Activated CD4-positive, CD25-positive, alpha-beta regulatory T cell treated with anti-CD3 and anti-CD28 coated beads, Interleukin-2, amount 50 U/mL, for 72 hours (primary cell): ENCODE data around the gene PRRG4.
"Not testable (repeated sequence)": the region's sequence is repeated elsewhere in the genome, so short reads cannot be mapped to it uniquely, and the experiment has no call there.

Source experiments
- DNase-seq: peaks from one replicate; pipeline ENCODE4 v3.0.0; 2021

Gene PRRG4

GRCh38 chr11:32831221-32831620 is 1.5 kb downstream of the PRRG4 start:
- DNase-seq: no peak

GRCh38 chr11:32833921-32834320 is 4.2 kb downstream of the PRRG4 start:
- DNase-seq: no peak

GRCh38 chr11:32836946-32837345 is 7.2 kb downstream of the PRRG4 start:
- no peak for DNase-seq

DNA sequence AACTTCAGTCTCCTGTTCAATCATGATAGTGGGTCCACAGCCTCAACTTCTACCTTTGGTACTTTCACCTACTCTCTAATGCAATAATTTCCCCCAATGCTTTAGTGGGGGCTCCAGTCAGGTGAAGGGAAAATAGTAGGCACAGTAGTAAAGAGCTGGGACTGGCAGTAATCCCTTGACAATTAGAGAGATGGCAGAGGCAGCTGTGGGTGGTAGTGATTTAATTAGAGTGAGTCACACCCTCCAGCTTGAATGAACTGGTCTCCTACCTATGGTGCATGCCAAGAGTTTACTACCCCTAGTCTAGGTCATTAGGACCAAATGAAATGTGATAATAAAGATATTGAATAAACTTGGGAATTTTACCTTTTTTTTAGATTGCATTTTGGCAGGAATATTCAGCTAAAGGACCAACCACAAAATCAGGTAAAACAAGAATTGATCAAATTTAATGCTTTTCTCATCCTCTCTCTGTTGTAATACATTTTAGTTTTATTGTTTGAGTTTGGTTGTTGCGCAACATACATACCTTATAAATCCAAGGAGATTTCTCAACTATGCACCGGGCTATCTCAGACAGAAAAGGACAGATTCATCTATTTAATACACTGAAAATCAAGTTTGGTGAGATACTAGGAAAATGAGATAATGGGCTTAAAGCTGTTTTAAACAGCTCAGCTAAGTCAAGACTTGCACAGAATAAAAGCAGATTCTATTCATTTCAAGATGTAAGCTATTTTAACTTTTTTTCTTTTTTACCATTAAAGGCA is 9.0 kb downstream of the PRRG4 start:
- DNase-seq: no peak

DNA sequence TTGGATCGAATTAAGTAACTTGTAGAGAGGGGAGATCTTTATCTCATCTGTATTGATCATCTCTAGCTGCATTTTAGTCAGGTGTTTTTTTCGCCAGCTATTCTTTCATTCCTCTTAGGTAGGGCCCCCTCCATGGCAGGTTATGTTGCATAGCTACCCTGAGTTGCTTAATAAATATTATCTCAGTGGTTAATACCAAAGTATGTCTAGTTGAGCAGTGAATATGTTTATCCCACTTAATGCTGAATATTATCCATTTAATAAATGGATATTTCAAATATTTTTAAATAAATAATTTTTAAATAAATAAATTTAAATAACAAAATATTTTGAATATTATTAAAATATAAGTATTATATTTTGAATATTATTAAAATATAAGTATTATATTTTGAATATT is 9.6 kb downstream of the PRRG4 start:
- DNase-seq: no peak

DNA sequence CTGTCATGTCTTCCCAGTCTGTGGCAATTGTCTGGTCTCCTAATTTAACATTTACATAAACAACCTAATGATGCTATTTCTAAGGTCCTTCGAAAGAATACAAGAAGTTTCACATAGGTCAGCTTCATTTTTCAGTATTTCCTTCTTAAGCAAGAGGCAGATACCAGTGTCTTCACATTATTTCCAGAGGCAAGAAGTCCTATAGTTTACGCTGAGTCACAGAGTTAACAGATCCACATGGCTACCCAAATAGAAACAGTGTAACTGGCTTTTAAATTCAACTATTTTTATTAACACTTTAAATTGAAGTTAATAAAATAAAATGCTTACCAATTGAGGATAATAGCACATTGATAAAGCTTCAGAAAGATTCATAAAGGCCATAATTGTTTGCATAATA is 10.9 kb downstream of the PRRG4 start:
- DNase-seq: no peak

- DNase-seq: no peak
Observed at GRCh38 chr11:32843544-32843943, 13.8 kb downstream of the PRRG4 start.

GRCh38 chr11:32847511-32847910 is 17.8 kb downstream of the PRRG4 start:
- no peak for DNase-seq

DNA sequence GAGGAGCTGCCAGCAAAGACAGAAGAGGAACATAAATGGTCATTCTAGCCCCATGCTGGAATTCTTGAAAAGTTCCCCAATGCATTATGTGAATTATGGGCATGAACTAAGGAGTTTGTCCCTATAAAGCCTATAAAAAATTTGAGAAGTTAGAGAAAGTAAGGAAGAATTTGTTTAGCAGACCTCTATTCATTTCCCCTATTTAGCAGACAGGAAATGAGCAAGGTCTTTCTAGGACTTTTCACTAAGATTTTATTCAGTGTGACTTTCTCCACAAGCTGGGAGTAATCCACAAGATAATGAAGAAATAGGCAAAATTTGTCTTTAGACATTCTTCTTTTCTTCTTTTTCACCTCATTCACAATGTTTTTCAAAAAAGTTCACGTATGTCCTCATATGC is 20.0 kb downstream of the PRRG4 start:
- no peak for DNase-seq

- no peak for DNase-seq
Observed at GRCh38 chr11:32851251-32851650, 21.5 kb downstream of the PRRG4 start.

DNA sequence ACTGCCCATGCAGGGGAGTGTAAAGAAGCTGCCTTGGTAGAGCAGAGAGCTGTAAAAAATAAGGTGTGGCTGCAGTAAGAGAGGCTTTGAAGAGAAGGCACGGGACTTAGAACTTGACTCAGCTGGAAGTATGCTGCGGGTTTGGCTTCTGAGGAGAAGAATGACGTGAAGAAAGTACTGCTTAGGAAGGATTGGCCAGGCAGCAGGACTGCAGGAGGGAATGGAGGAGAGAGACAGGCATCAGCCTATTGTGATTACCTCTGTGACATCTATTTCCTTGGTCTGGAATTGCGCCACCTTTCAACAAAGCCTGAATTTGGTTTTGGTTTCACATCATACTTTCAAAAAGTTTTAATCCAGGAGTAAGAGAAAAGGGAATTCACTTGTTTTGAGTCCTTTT is 22.5 kb downstream of the PRRG4 start:
- no peak for DNase-seq

DNA sequence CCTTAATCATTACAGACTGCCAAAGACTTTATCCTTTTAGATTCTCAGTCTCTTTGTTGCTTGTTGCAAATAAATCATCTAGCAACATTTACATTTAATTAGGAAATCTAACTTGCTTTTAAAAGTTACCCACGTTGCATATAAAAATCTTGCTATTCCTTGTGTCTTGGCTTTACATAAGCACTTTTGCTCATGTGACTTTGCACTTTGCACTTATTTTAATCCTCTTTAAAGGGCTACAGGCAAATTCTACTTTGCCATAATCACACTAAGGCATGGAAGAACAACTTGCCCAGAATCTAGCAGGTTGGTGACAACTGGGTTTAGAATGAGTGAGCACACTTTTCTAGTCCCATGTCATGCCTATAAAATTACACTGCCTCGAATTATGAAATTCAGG is 25.9 kb downstream of the PRRG4 start:
- no peak for DNase-seq

- DNase-seq: no peak
Observed at GRCh38 chr11:32858731-32859130, 29.0 kb downstream of the PRRG4 start.

DNA sequence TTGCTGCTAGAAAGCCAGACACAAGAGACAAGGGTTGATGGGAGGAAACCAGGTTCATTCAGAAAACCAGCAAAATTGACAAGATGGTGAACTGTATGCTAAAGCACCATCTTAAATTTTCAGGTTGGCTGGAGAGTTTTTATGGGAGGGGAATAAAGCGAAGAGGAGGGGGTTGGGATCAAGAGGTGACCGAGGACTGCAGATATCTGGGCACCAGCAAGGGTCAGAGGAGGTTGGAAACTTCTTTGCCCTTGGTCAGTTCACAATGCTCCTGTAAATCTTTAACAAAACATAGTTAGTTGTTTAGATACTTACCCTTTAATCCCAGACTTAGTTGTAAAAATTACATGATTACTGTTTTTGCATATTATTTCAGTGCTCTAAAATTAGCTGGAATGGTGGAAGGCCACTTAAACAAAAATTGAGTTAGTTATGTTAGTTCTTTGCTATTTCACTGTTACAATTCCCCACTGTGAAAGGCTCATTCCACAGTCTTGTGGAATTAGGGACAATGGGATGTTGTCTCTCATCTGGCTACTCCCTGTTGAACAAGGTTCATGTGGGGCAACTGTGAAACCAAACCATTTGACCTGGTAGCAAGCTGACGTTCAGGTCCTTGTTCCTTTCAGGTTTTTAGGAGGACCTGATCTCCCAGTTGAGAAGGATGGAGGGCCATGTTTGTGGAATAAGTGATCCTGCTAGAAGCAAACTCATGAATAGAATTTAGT is 32.3 kb downstream of the PRRG4 start:
- no peak for DNase-seq

GRCh38 chr11:32864555-32864954 is 34.8 kb downstream of the PRRG4 start:
- DNase-seq: no peak

DNA sequence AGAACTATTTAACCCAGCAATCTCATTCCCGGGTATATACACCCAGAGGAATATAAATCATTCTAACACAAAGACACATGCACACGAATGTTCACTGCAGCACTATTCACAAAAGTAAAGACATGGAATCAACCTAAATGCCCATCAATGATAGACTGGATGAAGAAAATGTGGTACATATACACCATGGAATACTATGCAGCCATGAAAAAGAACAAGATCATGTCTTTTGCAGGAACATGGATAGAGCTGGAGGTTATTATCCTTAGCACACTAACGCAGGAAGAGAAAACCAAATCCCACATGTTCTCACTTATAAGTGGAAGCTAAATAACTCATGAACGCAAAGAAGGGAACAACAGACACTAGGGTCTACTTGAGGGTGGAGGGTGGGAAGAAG is 39.0 kb downstream of the PRRG4 start:
- DNase-seq: not testable (repeated sequence)

GRCh38 chr11:32870676-32871075 is 40.9 kb downstream of the PRRG4 start:
- DNase-seq: no peak

- no peak for DNase-seq
Observed at GRCh38 chr11:32874132-32874531, 44.4 kb downstream of the PRRG4 start.

DNA sequence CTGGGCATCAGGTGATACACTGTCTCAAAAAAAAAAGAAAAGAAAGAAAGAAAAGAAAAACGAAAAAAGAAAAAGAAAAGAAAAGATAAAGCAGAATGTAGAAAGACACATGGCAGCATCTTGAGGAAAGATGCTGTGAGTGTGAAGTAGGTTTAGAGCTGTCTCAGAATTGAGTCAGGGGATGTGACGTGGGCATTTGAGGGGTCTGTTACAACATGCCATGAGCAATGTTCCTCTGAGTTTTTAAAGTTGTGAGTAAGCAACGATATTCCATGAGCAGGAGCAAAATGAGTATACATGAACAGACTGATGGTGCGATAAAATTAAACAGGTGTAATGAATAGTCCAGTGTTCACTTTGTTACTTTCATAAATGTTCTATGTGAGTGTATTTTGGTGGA is 51.6 kb downstream of the PRRG4 start:
- DNase-seq: no peak

DNA sequence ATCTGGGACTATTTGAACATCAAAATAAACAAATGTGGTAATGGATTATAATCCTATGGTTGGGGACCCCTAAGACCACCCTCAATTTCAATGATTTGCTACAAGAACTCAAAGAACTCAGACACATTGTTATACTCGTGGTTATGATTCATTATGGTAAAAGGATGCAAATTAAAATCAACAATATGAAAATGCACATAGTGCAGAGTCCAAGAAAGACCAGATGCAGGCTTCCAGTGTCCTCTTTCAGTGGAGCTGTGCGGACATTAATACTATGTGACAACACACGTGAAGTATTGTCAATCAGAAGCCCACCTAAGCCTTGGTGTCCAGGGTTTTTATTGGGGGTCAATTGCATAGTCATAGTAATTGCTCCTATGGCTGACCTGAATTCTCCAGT is 53.7 kb downstream of the PRRG4 start:
- DNase-seq: no peak

GRCh38 chr11:32884023-32884422 is 54.3 kb downstream of the PRRG4 start:
- DNase-seq: no peak

DNA sequence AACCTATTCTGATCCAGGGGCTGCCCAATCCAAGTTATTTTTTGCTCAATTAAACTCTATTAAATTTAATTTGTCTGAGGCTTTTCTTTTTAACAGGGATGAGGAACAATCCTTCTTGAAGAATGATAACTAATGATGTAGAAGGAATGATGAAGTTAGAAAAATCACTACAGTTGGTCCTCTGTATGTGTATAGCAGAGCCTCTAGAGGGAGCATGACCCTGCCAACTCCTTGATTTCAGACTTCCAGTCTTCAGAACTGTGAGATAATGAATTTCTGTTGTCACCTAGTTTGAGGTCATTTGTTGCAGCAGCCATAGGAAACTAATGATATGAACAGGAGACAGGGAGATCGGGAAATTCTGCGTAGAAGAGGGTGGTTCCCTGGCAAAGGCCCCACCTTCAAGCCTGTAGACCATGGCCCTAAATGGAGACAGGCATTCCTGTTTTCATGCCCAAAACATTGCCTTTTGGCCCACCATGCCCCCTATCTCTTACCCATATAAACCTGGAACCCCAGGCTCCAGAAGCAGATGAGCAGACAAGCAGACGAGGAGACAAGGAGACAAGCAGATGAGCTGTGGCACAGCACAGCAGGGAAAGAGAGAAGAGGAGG is 55.1 kb downstream of the PRRG4 start:
- no peak for DNase-seq

DNA sequence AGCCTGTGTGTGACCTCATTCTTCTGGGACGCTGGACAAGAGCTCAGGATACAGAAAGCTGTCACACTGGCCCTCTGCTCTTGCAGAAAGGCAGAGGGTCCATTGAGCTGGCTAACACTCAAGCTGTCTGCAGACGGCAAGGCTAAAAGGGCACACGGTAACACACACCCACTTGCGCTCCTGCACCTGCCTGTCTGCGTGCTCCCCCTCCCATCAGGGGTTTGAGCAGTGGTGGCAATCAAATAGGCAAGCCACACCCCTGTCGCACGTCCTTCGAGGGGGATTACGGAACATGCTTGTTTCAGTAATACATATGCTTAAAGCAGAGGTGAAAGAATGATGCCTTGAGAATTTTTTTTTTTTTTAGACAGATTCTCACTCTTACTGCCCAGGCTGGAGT is 55.8 kb downstream of the PRRG4 start:
- no peak for DNase-seq

DNA sequence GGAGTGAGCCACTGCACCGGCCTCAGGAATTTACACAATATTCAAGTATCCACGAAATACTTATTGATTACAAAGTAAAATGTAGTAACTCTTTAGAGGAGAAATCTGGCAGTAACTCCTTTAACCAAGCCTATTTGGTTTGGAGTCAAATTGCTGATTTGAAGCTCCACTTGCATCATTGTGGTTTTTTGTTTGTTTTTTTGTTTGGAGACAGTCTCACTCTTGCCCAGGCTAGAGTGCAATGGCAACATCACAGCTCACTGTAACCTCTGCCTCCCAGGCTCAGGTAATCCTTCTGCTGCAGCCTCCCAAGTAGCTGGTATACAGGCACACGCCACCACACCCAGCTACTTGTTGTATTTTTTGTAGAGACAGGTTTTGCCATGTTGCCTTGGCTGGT is 56.5 kb downstream of the PRRG4 start:
- no peak for DNase-seq
